ENCODE results near the gene RERE.

RERE gene

GRCh38 chr1:8809342-8809736 is 8.1 kb downstream of the RERE start:
- no peak for DNase-seq (ENCODE audit: low spot score)
- in situ Hi-C loops (cut with MboI; ENCODE audit: low pct_unique_long_range_greater_than_20kb, low sequenced_read_pairs, unreplicated experiment), result no loop called here
- TF ChIP-seq CTCF (IDR thresholded peaks at IDR 0.05; ENCODE audit: extremely low read depth, insufficient read depth, missing control alignments), result no peak

GRCh38 chr1:8807004-8807403 is 10.4 kb downstream of the RERE start:
- TF ChIP-seq CTCF (IDR thresholded peaks at IDR 0.05; ENCODE audit: extremely low read depth, insufficient read depth, missing control alignments), result no peak
- DNase-seq (ENCODE audit: low spot score), result no peak
- in situ Hi-C loops (cut with MboI; ENCODE audit: low pct_unique_long_range_greater_than_20kb, low sequenced_read_pairs, unreplicated experiment), result no loop called here

- in situ Hi-C loops (cut with MboI; ENCODE audit: low pct_unique_long_range_greater_than_20kb, low sequenced_read_pairs, unreplicated experiment), result no loop called here
- no peak for TF ChIP-seq CTCF (IDR thresholded peaks at IDR 0.05; ENCODE audit: extremely low read depth, insufficient read depth, missing control alignments)
- no peak for DNase-seq (ENCODE audit: low spot score)
Measured at GRCh38 chr1:8800416-8800815, 17.0 kb downstream of the RERE start.

- in situ Hi-C loops (cut with MboI; ENCODE audit: low pct_unique_long_range_greater_than_20kb, low sequenced_read_pairs, unreplicated experiment), result no loop called here
- no peak for TF ChIP-seq CTCF (IDR thresholded peaks at IDR 0.05; ENCODE audit: extremely low read depth, insufficient read depth, missing control alignments)
- no peak for DNase-seq (ENCODE audit: low spot score)
Measured at GRCh38 chr1:8797216-8797615, 20.2 kb downstream of the RERE start.

- no peak for DNase-seq (ENCODE audit: low spot score)
- TF ChIP-seq CTCF (IDR thresholded peaks at IDR 0.05; ENCODE audit: extremely low read depth, insufficient read depth, missing control alignments), result no peak
- in situ Hi-C loops (cut with MboI; ENCODE audit: low pct_unique_long_range_greater_than_20kb, low sequenced_read_pairs, unreplicated experiment), result no loop called here
Measured at GRCh38 chr1:8796812-8797211, 20.6 kb downstream of the RERE start.

GRCh38 chr1:8794605-8795004 is 22.8 kb downstream of the RERE start:
- TF ChIP-seq CTCF (IDR thresholded peaks at IDR 0.05; ENCODE audit: extremely low read depth, insufficient read depth, missing control alignments), result no peak
- in situ Hi-C loops (cut with MboI; ENCODE audit: low pct_unique_long_range_greater_than_20kb, low sequenced_read_pairs, unreplicated experiment), result no loop called here
- no peak for DNase-seq (ENCODE audit: low spot score)

GRCh38 chr1:8791819-8792218 is 25.6 kb downstream of the RERE start:
- no peak for TF ChIP-seq CTCF (IDR thresholded peaks at IDR 0.05; ENCODE audit: extremely low read depth, insufficient read depth, missing control alignments)
- in situ Hi-C loops (cut with MboI; ENCODE audit: low pct_unique_long_range_greater_than_20kb, low sequenced_read_pairs, unreplicated experiment), result no loop called here
- DNase-seq (ENCODE audit: low spot score), result no peak

Measured in GM13977 (cell line).